Measurements from ENCODE around the gene PPM1B. TPM values are rescaled to one million over a fixed set of nuclear protein-coding genes. Genes with fewer than 3 reads are reported as not detected.

Gene PPM1B
- total and polyA plus RNA-seq, 2 experiments from 2014 or later = 112 to 134 TPM

DNA sequence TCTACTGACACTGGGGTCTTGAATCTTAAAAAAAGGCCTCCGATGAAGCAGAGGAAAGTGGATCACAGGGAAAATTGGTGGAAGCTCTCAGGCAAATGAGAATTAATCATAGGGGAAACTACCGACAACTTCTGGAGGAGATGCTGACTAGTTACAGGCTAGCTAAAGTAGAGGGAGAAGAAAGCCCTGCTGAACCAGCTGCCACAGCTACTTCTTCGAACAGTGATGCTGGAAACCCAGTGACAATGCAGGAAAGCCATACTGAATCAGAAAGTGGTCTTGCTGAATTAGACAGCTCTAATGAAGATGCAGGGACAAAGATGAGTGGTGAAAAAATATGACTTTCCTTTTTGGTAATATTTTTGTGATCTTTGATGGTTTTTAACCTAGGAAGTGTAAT lies 61.7 kb downstream of the PPM1B start:
- TF ChIP-seq EZH2phosphoT487 (IDR thresholded peaks at IDR 0.05; ENCODE audit: unreplicated experiment) (no peak), EZH2 (IDR thresholded peaks at IDR 0.05; ENCODE audit: low read depth, unreplicated experiment) (no peak), JUNB (IDR thresholded peaks at IDR 0.05; ENCODE audit: unreplicated experiment) (no peak)
- Histone ChIP-seq H3K27me3 (ENCODE audit: insufficient read depth) (no peaks in the 10 kb centered on the region), H3K4me2 (no peak overlapping the region), H2AFZ (no peak overlapping the region), H3K9me2 (ENCODE audit: insufficient read depth) (no peaks in the 10 kb centered on the region), H3K36me3 (ENCODE audit: insufficient read depth) (no peaks in the 10 kb centered on the region), H3F3A (replicated peaks; ENCODE audit: low read depth) (no peaks in the 10 kb centered on the region), H4K20me1 (replicated peaks; ENCODE audit: insufficient read depth) (no peaks in the 10 kb centered on the region), H3K4me1 (ENCODE audit: insufficient read depth) (peaks cover 25% of the 10 kb centered on the region), H3K4me3 (no peak overlapping the region), H3K79me2 (replicated peaks; ENCODE audit: insufficient read depth) (peaks cover 4% of the 10 kb centered on the region; the same call in 1 of the 2 replicates), H3K27ac (ENCODE audit: low read depth) (peak overlapping the region; percentile 28; the same call in 1 of the 2 replicates)
- ATAC-seq (no peak), DNase-seq (ENCODE audit: low spot score) (peak; percentile 28)
- no peak overlapping the region; the same call in 2 of the 3 replicates for H3K4me3 Mint-ChIP-seq
- peaks cover 30% of the 10 kb centered on the region for H3K4me1 Mint-ChIP-seq
- H3K27ac Mint-ChIP-seq = peak overlapping the region; percentile 46
- no peaks in the 10 kb centered on the region for H3K9me3 Mint-ChIP-seq
- peaks cover 2% of the 10 kb centered on the region for H3K27me3 Mint-ChIP-seq (ENCODE audit: insufficient read depth, low read depth, poor library complexity)
- peaks cover 38% of the 10 kb centered on the region for H3K36me3 Mint-ChIP-seq (ENCODE audit: low read depth)

DNA sequence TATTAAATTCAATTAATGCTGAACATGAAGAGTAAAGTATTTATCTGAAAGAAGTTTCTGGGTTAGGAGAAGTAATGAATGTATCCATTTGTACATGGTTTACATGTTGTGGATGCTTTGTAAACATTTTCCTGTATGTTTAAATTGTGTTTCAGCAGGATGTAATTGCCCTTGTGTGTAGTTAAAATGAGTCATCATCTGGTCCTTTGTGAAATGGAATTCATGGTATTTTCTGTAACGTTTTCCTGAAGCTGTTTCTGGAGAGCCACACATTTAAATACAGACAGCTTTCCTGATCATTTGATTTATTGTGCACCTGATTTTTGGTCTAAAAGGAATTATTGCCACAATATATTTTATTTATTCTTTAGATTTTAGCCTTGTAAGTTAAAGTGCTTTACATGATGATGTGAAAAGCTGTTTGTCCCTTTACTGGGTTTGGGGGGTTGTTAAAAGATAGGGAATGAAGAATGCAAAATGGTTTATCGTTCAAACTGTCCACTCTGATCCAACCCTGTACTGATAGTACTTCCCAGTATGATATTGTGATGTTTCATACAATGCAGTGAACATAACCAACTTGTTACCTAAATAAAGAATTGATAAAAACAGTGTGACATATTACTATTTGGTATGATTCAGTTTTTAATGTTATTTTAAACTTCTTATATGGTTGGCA lies 64.9 kb downstream of the PPM1B start:
- peaks cover 38% of the 10 kb centered on the region for H3K4me1 Mint-ChIP-seq
- no peaks in the 10 kb centered on the region for H4K20me1 ChIP-seq (replicated peaks; ENCODE audit: insufficient read depth)
- H3K9me2 ChIP-seq (ENCODE audit: insufficient read depth) = no peaks in the 10 kb centered on the region
- no peaks in the 10 kb centered on the region for H3F3A ChIP-seq (replicated peaks; ENCODE audit: low read depth)
- peaks cover 17% of the 10 kb centered on the region; the same call in 2 of the 3 replicates for H3K36me3 Mint-ChIP-seq (ENCODE audit: low read depth)
- no peaks in the 10 kb centered on the region for H3K9me3 Mint-ChIP-seq
- H3K27ac ChIP-seq (ENCODE audit: low read depth) = peak overlapping the region; percentile 58
- H3K27me3 Mint-ChIP-seq (ENCODE audit: insufficient read depth, low read depth, poor library complexity) = peaks cover 5% of the 10 kb centered on the region
- no peaks in the 10 kb centered on the region for H3K27me3 ChIP-seq (ENCODE audit: insufficient read depth)
- TF ChIP-seq NANOG (IDR thresholded peaks at IDR 0.05; ENCODE audit: borderline replicate concordance) (peak; percentile 49), STAT1 (IDR thresholded peaks at IDR 0.05; ENCODE audit: unreplicated experiment) (no peak)
- no peak overlapping the region for H2AFZ ChIP-seq
- H3K4me3 Mint-ChIP-seq = peak overlapping the region; percentile 15; the same call in 1 of the 3 replicates
- no peaks in the 10 kb centered on the region; the same call in 1 of the 2 replicates for H3K79me2 ChIP-seq (replicated peaks; ENCODE audit: insufficient read depth)
- peak overlapping the region; percentile 22; the same call in 1 of the 2 replicates for H3K4me2 ChIP-seq
- no peaks in the 10 kb centered on the region for H3K36me3 ChIP-seq (ENCODE audit: insufficient read depth)
- peak; percentile 28 for ATAC-seq
- H3K27ac Mint-ChIP-seq = peak overlapping the region; percentile 79
- H3K4me1 ChIP-seq (ENCODE audit: insufficient read depth) = peaks cover 31% of the 10 kb centered on the region
- peak; percentile 72 for DNase-seq (ENCODE audit: low spot score)
- H3K4me3 ChIP-seq = no peak overlapping the region

DNA sequence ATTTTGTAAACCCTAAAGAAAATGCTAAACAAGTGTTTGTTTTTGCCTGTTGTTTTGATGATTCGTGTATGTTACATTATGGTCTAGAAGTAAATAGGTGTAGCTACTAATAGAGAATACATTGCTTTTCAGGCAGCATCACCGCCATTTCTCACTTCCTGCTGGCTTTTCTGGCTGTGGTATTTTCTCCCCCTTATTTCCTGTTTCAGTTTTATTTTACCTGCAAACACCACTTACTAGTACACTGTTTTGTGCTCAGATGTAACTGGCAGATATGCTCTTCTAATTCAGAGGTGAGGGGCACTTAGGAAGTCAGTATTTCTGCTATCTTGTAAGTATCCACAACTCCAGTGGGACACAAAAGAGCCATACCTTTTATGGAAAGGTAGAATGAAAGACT lies 68.5 kb downstream of the PPM1B start:
- no peak for DNase-seq (ENCODE audit: low spot score)
- Mint-ChIP-seq H3K9me3 (no peaks in the 10 kb centered on the region), H3K36me3 (ENCODE audit: low read depth) (peaks cover 2% of the 10 kb centered on the region; the same call in 1 of the 3 replicates), H3K4me1 (peaks cover 29% of the 10 kb centered on the region), H3K27ac (no peak overlapping the region), H3K4me3 (no peak overlapping the region), H3K27me3 (ENCODE audit: insufficient read depth, low read depth, poor library complexity) (peaks cover 10% of the 10 kb centered on the region)
- no peaks in the 10 kb centered on the region; the same call in 1 of the 2 replicates for H3K79me2 ChIP-seq (replicated peaks; ENCODE audit: insufficient read depth)
- no peaks in the 10 kb centered on the region for H3K27me3 ChIP-seq (ENCODE audit: insufficient read depth)
- no peak overlapping the region for H3K27ac ChIP-seq (ENCODE audit: low read depth)
- no peaks in the 10 kb centered on the region for H3F3A ChIP-seq (replicated peaks; ENCODE audit: low read depth)
- H3K36me3 ChIP-seq (ENCODE audit: insufficient read depth) = no peaks in the 10 kb centered on the region
- no peak overlapping the region for H2AFZ ChIP-seq
- no peaks in the 10 kb centered on the region for H3K9me2 ChIP-seq (ENCODE audit: insufficient read depth)
- H4K20me1 ChIP-seq (replicated peaks; ENCODE audit: insufficient read depth) = no peaks in the 10 kb centered on the region
- H3K4me2 ChIP-seq = no peak overlapping the region
- ATAC-seq = no peak
- peaks cover 31% of the 10 kb centered on the region for H3K4me1 ChIP-seq (ENCODE audit: insufficient read depth)
- no peak overlapping the region for H3K4me3 ChIP-seq
- TF ChIP-seq STAT1 (IDR thresholded peaks at IDR 0.05; ENCODE audit: unreplicated experiment) (no peak), POLR2AphosphoS5 (IDR thresholded peaks at IDR 0.05; ENCODE audit: low read depth) (no peak), EZH2phosphoT487 (IDR thresholded peaks at IDR 0.05; ENCODE audit: unreplicated experiment) (no peak), CREB1 (CRISPR knock-in tag; IDR thresholded peaks at IDR 0.05; ENCODE audit: low read depth) (no peak), NANOG (IDR thresholded peaks at IDR 0.05; ENCODE audit: borderline replicate concordance) (no peak), ZNF114 (CRISPR knock-in tag; IDR thresholded peaks at IDR 0.05) (no peak)
- TF ChIP-seq, protein P1, sequence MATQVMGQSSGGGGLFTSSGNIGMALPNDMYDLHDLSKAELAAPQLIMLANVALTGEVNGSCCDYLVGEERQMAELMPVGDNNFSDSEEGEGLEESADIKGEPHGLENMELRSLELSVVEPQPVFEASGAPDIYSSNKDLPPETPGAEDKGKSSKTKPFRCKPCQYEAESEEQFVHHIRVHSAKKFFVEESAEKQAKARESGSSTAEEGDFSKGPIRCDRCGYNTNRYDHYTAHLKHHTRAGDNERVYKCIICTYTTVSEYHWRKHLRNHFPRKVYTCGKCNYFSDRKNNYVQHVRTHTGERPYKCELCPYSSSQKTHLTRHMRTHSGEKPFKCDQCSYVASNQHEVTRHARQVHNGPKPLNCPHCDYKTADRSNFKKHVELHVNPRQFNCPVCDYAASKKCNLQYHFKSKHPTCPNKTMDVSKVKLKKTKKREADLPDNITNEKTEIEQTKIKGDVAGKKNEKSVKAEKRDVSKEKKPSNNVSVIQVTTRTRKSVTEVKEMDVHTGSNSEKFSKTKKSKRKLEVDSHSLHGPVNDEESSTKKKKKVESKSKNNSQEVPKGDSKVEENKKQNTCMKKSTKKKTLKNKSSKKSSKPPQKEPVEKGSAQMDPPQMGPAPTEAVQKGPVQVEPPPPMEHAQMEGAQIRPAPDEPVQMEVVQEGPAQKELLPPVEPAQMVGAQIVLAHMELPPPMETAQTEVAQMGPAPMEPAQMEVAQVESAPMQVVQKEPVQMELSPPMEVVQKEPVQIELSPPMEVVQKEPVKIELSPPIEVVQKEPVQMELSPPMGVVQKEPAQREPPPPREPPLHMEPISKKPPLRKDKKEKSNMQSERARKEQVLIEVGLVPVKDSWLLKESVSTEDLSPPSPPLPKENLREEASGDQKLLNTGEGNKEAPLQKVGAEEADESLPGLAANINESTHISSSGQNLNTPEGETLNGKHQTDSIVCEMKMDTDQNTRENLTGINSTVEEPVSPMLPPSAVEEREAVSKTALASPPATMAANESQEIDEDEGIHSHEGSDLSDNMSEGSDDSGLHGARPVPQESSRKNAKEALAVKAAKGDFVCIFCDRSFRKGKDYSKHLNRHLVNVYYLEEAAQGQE (IDR thresholded peaks at IDR 0.05; ENCODE audit: unreplicated experiment) = no peak
- TF ChIP-seq, protein P2, sequence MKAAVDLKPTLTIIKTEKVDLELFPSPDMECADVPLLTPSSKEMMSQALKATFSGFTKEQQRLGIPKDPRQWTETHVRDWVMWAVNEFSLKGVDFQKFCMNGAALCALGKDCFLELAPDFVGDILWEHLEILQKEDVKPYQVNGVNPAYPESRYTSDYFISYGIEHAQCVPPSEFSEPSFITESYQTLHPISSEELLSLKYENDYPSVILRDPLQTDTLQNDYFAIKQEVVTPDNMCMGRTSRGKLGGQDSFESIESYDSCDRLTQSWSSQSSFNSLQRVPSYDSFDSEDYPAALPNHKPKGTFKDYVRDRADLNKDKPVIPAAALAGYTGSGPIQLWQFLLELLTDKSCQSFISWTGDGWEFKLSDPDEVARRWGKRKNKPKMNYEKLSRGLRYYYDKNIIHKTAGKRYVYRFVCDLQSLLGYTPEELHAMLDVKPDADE (IDR thresholded peaks at IDR 0.05) = no peak

All from GM23338 (cell line).